Smooth muscle cell of the brain vasculature (primary cell): Measurements from ENCODE around the gene CPN2.

Experiments
- DNase-seq: peaks from one replicate; pipeline ENCODE4 v3.0.0-alpha.2; 2012; ENCODE audit warnings: low read depth, low spot score

The CPN2 gene, protein sequence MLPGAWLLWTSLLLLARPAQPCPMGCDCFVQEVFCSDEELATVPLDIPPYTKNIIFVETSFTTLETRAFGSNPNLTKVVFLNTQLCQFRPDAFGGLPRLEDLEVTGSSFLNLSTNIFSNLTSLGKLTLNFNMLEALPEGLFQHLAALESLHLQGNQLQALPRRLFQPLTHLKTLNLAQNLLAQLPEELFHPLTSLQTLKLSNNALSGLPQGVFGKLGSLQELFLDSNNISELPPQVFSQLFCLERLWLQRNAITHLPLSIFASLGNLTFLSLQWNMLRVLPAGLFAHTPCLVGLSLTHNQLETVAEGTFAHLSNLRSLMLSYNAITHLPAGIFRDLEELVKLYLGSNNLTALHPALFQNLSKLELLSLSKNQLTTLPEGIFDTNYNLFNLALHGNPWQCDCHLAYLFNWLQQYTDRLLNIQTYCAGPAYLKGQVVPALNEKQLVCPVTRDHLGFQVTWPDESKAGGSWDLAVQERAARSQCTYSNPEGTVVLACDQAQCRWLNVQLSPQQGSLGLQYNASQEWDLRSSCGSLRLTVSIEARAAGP

DNA sequence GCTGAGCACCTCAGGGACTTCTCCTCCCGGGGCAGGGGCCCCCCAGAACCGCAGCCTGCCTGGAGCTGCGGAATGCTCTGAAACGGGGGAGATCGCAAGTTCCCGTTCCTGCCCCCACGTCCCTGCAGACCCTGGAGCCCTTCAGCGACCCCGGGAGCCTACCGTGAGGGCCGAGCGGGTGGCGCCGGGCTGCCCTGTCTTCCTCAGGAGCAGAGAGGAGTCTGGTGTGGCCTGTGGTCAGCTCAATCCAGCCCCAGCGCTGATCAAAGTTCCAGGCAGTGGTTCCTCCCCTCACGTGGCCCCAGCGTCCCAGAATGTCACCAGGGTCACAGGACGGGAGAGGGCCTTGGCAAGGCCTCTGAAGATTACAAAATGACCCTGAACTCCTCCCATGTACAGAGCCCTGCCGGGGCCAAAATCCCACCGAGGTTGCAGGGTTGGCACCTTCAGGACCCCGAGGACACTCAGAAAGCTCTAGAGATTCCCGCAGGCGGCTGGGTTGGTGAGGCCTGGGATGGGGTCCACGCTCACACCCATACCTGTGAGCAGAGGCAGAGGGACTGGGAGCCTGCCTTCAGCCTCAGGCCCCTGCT, at the start of gene CPN2:
TSS of gene CPN2 (minus strand) at position 249 of the 593 bp plus-strand sequence. CDS start 8,626 bp downstream, outside the sequence.
- DNase-seq, result no peak

DNA sequence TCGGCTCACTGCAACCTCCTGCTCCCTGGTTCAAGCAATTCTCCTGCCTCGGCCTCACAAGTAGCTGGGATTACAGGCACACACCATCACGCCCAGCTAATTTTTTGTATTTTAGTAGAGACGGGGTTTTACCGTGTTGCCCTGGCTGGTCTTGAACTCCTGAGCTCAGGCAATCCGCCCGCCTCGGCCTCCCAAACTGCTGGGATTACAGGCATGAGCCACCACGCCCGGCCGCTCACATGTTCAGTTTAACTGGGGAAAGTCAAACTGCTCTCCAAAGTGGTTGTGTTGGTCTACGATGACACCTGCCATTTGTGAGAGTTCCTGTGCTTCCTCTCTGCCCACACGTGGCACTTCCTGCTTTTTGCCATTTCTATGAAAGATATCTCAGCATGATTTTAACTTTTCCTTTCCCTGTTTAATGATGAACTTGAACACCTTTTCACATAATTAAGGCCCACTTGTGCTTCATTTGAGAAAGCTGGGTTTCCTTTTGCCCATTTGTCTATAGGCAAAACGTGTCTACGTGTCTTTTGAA, 48.8 kb upstream of the CPN2 start:
- no peak for DNase-seq

DNA sequence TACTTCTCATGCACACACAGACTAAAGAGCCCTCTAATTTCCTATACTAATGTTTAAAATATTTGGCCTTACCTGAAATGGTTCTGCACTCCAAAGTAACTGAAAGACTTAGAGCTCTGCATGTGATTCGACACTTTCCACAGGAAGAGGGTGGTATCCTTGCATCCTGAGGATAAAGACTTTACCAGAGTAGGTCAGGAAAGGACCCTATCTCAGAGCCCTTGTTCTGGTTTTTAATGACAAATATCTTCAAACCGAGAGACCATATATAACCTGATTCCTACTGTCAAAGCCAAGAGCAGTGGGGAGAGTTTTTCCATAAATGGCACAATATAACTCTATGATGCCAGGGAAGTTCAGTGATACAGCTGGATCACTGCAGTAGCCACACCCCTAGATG, 48.0 kb upstream of the CPN2 start, which contains the start of gene GP5:
TSS of gene GP5 (minus strand) at position 101 of the 400 bp plus-strand sequence. CDS start 984 bp downstream, outside the sequence.
- no peak for DNase-seq

DNA sequence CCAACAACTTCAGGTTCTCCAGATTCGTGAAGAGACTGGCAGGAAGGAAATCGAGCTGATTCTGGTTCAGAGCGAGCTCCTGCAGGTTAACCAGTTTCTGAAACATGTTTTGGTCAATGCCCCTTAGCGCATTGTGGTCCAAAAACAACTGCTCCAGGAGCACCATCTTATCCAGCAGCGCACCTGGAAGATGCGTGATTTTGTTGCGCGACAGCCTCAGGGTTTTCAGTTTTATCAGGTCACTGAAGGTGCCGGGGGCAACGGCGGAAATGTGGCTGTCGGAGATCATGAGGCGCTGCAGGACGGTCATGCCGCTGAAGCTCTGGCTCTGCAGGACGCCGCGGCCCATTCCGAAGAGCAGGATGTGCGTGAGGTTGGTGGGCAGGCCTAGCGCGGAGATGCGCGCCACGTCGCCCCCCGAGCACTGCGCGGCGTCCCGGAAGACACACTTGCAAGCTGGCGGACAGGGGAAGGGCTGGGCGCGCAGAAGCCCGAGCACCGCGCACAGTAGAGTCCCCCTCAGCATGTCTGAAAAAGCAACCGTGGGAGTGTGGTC, 46.7 kb upstream of the CPN2 start:
- DNase-seq, result no peak

DNA sequence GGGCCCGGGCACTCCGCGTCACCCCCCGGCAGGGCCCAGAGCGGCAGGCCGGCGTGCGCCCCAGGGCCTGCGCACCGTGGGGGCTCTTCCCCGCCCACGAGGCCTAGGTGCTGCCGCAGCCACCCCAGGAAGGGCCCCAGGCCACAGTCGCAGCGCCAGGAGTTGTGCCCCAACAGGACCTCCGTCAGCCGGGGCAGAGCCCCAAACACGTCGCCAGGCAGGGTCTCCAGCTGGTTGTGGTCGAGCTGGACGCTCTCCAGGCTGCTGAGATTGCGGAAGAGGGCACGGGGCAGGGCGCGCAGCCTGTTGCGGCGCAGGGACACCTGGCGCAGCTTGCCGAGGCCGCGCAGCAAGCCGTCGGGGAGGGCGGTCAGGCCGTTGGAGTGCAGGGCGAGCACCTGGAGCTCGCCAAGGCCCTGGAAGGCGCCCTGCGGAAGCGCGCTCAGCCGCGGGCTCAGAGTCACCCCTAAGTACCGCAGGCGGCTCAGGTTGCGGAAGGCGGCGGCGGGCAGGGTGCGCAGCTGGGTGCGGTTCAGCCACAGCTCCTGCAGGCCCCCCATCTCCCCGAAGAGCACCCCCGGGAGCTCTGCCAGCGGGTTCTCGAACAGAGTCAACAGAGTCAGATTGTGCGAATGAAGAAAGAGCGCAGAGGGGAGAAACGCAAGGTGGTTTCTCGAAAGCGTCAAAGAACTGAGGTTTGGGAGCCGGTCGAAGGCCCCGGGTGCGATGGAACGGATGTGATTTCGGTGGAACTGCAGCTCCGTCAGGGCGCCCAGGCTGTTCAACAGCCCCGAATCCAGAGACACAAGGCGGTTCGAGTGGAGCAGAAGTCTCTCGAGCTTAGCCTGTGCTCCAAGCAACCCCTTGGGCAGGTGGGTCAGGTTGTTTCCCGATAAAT, 46.0 kb upstream of the CPN2 start:
- DNase-seq, result no peak

DNA sequence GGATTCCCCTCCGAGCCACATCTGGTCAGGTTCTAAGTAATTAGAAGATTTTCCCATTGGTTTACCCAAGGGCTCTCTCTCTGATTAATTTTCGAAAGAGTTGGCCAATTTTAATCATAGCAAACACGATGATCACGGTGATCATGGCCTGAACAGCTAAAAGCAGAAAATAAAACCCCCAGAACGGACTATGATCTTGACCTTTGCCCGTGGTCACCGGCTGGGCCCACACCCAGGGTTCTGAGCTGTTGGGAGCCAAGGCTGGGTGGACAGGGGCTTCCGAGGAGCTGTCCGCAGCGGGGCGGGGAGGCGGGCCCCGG, 45.4 kb upstream of the CPN2 start:
- DNase-seq, result no peak

DNA sequence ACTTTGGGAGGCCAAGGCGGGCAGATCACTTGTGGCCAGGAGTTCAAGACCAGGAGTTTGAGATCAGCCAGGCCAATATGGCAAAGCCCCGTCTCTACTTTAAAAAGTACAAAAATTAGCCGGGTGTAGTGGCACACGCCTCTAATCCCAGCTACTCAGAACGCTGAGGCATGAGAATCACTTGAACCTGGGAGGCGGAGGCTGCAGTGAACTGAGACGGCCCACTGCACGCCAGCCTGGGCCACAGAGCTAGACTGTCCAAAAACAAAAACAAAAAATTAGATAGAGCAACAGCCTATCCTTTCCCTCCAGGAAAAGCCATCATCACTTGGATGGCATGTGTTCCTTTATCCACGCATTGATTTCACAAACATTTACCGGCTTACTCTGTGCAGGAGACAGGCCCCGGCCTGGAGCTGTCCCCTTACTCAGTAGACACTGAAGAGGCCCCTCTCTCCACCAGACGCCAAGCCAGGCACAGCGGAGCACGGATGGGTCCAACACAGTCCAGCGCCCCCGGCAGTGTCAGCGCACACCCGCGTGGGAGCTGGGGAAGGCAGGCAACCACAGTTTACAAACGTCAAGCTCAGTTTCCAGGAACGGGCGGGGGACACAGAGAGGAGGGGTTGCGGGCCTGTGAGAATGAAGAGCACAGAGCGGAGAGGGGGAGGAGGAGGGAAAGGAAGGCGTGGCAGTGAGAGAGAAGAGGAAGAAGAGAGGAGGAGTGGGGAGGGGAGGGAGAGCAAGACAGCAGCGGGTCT, 44.8 kb upstream of the CPN2 start:
- DNase-seq, result no peak

DNA sequence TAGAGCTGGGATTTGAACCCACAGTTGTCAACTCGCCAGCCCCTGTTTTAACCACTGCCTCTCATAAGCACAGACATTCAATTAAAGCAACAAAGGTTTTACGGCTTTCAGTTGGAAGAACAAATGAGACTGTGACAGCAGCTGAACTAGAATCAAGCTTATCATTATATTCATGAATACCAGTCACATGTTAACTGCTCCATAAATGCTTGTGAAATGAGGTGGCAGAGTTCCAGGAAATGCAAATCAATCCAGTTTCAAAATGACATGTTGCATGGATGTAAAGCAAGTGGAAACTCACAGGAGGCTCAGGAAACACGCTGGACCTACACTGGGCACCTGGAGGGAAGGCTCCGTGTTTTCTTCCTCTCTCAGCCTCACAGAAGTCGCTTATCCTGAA, 44.1 kb upstream of the CPN2 start:
- DNase-seq, result no peak

DNA sequence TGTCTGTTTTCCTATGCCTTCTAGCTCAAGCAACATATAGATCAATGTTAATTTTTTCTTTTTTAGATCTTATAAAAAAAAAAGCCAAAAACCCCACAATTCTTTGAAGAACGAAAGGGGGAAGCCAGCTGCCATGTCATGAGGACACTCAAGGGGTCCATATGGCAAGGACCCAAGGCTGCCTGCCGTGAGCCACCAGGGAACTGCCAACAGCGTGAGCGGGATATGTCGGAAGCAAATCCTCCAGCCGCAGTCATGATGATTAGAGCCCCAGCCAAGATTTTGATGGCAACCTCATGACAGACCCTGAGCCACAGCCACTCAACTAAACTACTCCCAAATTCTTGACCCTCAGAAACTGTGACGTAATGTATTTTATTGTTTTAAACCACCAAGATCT, 41.4 kb upstream of the CPN2 start:
- no peak for DNase-seq

DNA sequence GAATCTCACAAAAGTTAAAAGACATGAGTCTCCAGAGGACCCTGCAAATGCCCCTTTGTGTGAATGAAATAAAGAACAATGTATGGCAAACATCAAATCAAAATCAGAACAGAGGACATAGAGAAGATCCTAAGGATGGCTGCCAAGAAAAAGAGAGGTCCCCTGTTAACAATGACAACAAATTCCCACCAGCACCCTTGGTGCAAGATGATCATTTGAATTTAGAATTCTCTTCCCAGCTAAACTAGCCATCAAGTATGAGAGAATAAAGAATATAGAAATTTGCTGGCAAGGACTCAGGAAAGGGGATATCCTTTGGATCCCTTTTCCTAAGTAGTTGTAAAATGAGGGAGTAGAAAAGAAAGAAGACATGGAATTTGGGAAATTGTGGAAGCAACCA, 39.7 kb upstream of the CPN2 start:
- DNase-seq, result no peak

DNA sequence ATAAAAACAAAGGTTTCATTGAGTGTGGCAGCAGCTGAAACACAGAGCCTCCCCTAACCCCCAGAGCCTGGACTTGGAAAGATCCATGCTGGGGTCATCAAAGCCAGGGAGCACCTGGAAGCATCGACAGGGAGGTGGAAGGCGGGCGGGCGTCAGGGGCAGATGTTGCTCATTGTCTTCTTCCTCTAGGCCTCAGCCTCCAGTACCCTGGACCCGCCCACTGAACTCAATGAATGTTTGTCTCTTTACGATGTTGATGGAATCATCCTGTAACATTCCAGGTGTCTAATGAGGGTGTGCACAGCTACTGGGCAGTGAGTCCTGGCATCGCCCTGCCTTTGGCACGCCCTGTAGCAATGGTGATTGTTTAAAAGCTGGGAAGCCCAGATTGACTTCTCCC, 38.1 kb upstream of the CPN2 start:
- no peak for DNase-seq

DNA sequence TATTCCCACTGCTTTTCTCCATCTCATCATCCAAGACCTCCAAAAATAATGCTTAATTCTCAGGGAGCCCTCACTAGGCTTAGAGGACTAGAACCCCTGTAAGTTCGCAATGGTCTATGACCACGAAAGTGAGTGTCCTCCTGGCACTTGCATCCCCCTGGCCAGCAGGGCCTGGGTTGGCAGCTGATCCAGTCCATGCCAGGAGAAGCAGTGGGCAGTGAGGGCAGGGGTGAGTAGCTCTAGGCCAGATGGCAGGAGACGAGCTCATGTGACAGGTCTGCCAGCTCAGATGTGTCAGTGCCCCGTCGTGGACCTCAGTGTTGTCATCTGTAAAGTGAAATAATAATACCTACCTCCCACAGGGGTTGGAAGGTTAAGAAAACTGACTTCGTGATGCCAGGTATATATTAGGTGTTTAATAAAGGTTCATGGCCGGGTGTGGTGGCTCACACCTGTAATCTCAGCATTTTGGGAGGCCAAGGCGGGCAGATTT, 36.8 kb upstream of the CPN2 start:
- DNase-seq, result no peak

DNA sequence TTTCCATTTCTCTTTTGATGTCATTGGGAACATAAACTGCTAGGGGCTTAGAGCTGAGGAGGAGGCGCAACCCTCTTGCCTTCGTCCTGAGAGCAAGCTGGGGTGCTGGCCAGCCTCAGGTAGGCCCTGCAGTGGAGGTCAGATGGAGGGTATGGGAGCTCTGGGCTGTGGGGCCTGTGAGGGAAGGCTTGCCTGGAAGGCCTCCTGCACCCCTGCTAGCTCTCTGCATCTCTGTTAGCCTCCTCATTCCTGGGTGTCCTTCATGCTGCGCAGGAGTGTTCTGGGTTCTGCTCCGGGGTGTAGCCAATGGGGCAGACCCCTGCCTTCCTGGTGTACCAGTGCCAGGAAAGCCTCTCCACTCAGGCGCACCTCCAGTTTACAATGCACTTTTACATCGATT, 36.1 kb upstream of the CPN2 start:
- no peak for DNase-seq

DNA sequence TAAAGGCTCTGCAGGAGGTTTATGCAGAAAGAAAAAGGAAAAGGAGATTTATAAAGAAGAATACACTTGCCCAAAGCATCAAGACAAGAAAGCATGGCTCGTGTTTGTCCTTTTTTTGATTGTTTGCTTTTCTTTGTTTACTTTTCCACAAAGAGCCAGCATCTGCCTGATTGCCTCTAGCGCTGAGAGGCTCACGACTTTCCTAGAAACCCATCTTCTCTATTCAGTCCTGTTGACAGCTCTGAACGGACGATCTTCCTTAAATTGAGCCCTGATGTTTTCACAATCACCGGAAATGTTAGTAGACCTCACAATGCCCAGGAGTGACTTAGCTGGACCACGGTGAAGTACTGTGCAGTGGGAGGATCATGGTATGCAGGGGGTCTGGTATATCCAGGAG, 35.5 kb upstream of the CPN2 start:
- DNase-seq, result no peak

DNA sequence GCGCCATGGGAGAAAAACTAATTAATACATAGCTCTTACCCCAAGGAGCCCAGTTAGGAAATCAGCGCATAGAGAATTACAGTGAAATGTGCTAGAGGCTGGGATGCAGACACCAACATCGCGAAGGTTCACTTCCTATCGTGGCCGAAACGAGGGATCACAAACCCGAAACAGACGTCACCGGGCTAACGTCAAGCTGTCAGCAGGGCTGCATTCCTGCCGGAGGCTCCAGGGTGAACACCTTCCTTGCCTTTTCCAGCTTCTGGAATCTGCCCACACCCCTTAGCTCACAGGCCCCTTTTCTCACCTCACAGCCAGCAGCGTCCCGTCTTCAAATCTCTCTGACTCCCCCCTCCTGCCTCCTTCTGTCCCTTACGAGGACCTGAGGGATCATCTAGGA, 34.9 kb upstream of the CPN2 start:
- DNase-seq, result no peak

DNA sequence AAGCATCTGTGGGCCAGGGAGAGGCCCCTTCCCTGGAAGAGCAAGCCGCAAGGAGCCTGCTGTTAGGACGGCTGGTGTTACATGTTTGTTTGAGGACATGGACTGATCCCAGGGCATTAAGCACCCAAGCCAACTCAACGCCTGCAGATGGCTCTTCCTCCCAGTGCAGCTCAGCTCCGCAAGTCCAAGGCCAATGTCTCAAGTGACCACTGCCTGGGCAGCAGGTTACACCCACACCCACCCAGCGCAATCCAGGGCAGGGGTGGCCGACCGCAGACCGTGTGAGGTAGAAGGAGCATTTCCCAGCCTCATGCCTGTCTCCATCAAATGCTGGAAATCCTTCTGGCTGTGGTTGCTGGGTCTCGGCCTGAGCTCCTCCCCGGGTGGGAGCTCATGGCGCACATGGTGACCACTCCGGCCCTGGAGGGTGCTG, 33.5 kb upstream of the CPN2 start:
- no peak for DNase-seq

DNA sequence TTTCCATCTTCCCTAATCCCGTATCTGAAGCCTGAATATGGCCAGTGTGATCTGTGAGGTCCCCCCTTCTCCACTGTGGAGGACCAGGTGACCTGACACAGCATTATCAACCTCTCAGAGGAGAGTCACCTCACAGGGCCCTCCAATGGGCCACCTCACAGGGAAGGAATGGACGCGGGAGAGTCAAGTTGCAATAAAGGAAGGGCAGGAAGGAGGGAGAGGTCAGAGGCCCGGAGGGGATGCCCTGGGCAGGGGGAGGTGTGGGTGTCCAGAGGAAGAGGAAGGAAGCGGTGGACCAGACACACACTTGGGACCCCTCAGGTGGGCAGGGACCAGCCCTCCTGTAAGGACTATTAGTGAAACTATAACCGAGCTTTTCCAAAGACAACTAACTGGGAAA, 33.0 kb upstream of the CPN2 start:
- DNase-seq, result no peak

DNA sequence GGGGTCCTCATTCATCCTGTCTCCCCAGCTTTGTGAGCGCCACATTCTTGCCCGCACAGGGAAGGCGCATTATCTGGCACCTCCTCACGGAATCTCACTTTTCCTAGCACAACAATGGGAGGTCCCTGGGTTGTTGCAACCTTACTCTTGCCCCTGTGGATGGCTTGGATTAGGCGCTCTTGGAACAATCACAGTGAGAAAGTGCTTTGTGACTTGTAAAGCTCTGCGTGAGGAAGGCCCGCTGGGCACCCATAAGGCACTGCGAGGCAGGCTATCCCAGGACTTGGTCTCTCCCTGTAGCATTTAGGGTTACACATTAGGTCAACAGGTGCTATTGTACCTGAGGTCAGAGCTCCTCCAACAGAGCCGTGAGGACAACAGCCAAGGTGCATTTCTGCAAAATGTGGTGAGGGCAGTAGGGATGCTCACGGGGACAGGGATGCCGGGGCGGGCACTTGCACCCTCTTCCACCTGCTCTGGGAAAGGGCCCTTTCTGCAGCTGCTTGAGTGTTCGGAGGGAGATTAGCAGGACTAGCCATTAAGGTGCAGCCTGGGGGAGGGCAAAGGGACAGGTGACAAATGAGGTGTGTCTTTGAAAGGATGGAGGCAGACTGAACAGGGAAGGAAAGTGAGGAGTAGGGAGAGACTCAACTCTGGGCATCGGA, 32.3 kb upstream of the CPN2 start:
- no peak for DNase-seq

DNA sequence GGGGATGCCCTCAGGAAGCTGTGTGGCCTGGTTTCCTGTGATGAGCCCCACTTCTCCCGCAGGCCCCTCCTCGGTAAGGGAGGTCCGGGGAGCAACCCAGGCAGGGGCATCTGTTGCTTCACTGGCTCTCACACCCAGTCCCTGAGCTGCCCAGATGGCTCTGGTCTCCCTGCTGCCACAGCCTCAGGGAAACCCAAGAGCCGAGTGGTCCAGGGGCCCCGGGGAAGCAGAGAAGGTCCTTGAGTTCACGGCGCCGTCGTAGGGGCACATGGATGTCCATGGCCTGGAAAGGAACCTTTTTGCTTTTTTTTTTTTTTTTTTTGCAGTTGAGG, 31.7 kb upstream of the CPN2 start:
- no peak for DNase-seq

DNA sequence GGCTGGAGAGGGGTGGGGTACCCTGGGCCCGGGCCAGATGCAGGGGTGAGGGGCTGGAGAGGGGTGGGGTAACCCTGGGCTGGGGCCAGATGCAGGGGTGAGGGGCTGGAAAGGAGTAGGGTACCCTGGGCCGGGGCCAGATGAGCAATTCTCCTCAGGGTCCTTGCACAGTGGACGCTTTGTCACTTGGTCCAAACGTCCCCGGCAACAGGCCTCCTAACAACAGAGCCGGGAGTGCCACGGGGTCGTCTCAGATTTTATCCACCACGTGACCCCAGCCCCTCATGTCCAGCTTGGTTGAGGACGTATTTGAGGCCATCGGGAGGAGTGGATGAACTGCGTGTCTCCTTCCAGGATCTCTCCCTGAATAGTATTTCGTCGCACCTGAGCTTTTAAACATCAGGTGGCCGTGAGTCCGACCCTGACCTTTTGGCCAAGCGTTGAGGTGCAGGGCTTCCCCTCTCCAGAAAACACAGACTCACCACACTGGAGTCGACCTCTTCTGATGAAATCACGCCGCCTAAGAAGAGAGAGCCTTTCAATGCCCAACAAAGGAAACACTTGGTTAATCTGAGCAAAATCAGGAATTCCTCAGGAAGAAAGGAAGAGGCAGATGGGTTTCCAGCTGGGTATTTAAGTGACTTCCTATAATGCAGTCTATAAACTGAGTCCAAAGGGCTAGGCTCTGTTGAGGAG, 31.2 kb upstream of the CPN2 start:
- no peak for DNase-seq
